GM23338 (cell line): ENCODE measurements around the gene SRRM2. TPM values are rescaled to one million over a fixed set of nuclear protein-coding genes. Genes with fewer than 3 reads are reported as not detected.

ENCODE experiments used
- ATAC-seq: fragments of 200-7000 bp; cut with Tn5 transposase; 3 replicates; pipeline ENCODE4 v1.9.1; 2020
- DNase-seq: peaks from one replicate; pipeline ENCODE4 v3.0.0-alpha.2; 2015; ENCODE audit warnings: low spot score
- H2AFZ ChIP-seq: fragments of 200-600 bp; sonication (generic); 2 replicates; pipeline ENCODE4 v1.8.0; 2016; ENCODE audit warnings: antibody characterized with exemption, mild to moderate bottlenecking, moderate library complexity
- H3F3A ChIP-seq: fragments of 200-600 bp; sonication (generic); replicated peaks from 2 replicates; pipeline ENCODE4 v1.8.0; 2017; ENCODE audit warnings: antibody characterized with exemption, mixed run types, low read depth
- H3K27ac ChIP-seq: fragments of 200-600 bp; sonication (generic); 2 replicates; pipeline ENCODE4 v1.6.1; 2016; ENCODE audit warnings: low read depth
- H3K27me3 ChIP-seq: fragments of 200-600 bp; sonication (generic); 2 replicates; pipeline ENCODE4 v1.8.0; 2016; ENCODE audit warnings: mild to moderate bottlenecking, mixed run types, moderate library complexity; ENCODE audit not compliant: insufficient read depth
- H3K36me3 ChIP-seq: fragments of 200-600 bp; sonication (generic); 2 replicates; pipeline ENCODE4 v1.8.0; 2016; ENCODE audit warnings: mild to moderate bottlenecking; ENCODE audit not compliant: insufficient read depth
- H3K4me1 ChIP-seq: fragments of 200-600 bp; sonication (generic); 2 replicates; pipeline ENCODE4 v1.8.0; 2016; ENCODE audit warnings: mild to moderate bottlenecking, moderate library complexity; ENCODE audit not compliant: insufficient read depth
- H3K4me2 ChIP-seq: fragments of 200-600 bp; sonication (generic); 2 replicates; pipeline ENCODE4 v1.7.1; 2017; ENCODE audit warnings: mixed run types
- H3K4me3 ChIP-seq: fragments of 200-600 bp; sonication (generic); 2 replicates; pipeline ENCODE4 v1.6.1; 2016; ENCODE audit warnings: mixed run types
- H3K79me2 ChIP-seq: fragments of 200-600 bp; sonication (generic); replicated peaks from 2 replicates; pipeline ENCODE4 v1.8.0; 2017; ENCODE audit warnings: mild to moderate bottlenecking; ENCODE audit not compliant: insufficient read depth
- H3K9me2 ChIP-seq: fragments of 200-600 bp; sonication (generic); 2 replicates; pipeline ENCODE4 v1.8.0; 2017; ENCODE audit not compliant: insufficient read depth
- H4K20me1 ChIP-seq: fragments of 200-600 bp; sonication (generic); replicated peaks from 2 replicates; pipeline ENCODE4 v1.8.0; 2017; ENCODE audit warnings: mild to moderate bottlenecking; ENCODE audit not compliant: insufficient read depth
- H3K27ac Mint-ChIP-seq: 2 replicates; pipeline ENCODE4 v1.8.0; 2020; ENCODE audit warnings: inconsistent platforms, mild to moderate bottlenecking, moderate library complexity, mixed read lengths
- H3K27me3 Mint-ChIP-seq: 3 replicates; pipeline ENCODE4 v1.8.0; 2022; ENCODE audit warnings: low read depth, mild to moderate bottlenecking, moderate library complexity, mixed read lengths, inconsistent platforms; ENCODE audit not compliant: insufficient read depth, poor library complexity
- H3K36me3 Mint-ChIP-seq: 3 replicates; pipeline ENCODE4 v1.8.0; 2021; ENCODE audit warnings: low read depth, mild to moderate bottlenecking, inconsistent platforms, moderate library complexity, mixed read lengths
- H3K4me1 Mint-ChIP-seq: 3 replicates; pipeline ENCODE4 v1.8.0; 2020; ENCODE audit warnings: mild to moderate bottlenecking, inconsistent platforms, mixed read lengths
- H3K4me3 Mint-ChIP-seq: 3 replicates; pipeline ENCODE4 v1.8.0; 2021; ENCODE audit warnings: moderate library complexity, mild to moderate bottlenecking, inconsistent platforms, mixed read lengths
- H3K9me3 Mint-ChIP-seq: 3 replicates; pipeline ENCODE4 v1.8.0; 2020; ENCODE audit warnings: moderate library complexity, mild to moderate bottlenecking, inconsistent platforms, mixed read lengths
- CREB1 ChIP-seq: fragments of 250-450 bp; sonication (Bioruptor Pico); IDR thresholded peaks from 2 replicates; pipeline ENCODE4 v1.5.0; 2020; ENCODE audit warnings: low read depth, mild to moderate bottlenecking, moderate library complexity
- EZH2 ChIP-seq: fragments of 200-600 bp; sonication (generic); IDR thresholded peaks from one replicate; pipeline ENCODE4 v1.8.0; 2017; ENCODE audit warnings: antibody characterized with exemption, mild to moderate bottlenecking, low read depth; ENCODE audit not compliant: unreplicated experiment
- JUNB ChIP-seq: IDR thresholded peaks from one replicate; pipeline ENCODE4 v1.6.1; 2016; ENCODE audit warnings: antibody characterized with exemption; ENCODE audit not compliant: unreplicated experiment
- NANOG ChIP-seq: IDR thresholded peaks from 2 replicates; pipeline ENCODE4 v1.6.1; 2016; ENCODE audit warnings: antibody characterized with exemption, borderline replicate concordance
- ZNF114 ChIP-seq: fragments of 250-450 bp; sonication (Bioruptor Pico); IDR thresholded peaks from 2 replicates; pipeline ENCODE4 v1.5.0; 2020; ENCODE audit warnings: mild to moderate bottlenecking, moderate library complexity
- ZNF462 ChIP-seq: fragments of 250-450 bp; sonication (Bioruptor Pico); IDR thresholded peaks from 2 replicates; pipeline ENCODE4 v1.5.0; 2020; ENCODE audit warnings: mild to moderate bottlenecking, moderate library complexity
- polyA plus RNA-seq: library from polyadenylated mRNA; unstranded; fragments of >200 nt; fragmentation: Nextera tagmentation; extraction: Ambion mirVana; gene quantifications from 2 replicates; pipeline ENCODE4 v1.2.1, GENCODE V29; 2016
- total RNA-seq: library from RNA; depleted of rRNA; stranded (reverse); fragments of >200 nt; shearing (Covaris generic); gene quantifications from 2 replicates; pipeline ENCODE4 v1.2.3, GENCODE V29; 2014
- TF ChIP-seq, protein P1 (sequence below): IDR thresholded peaks from 2 replicates; pipeline ENCODE4 v1.6.1; 2016; ENCODE audit warnings: antibody characterized with exemption

Gene SRRM2
- total and polyA plus RNA-seq, 2 experiments from 2014 or later = 308 to 893 TPM

- TF ChIP-seq ZNF462 = no peak
Measured at GRCh38 chr16:2726923-2727322, 25.5 kb upstream of the SRRM2 start (continued).

- H2AFZ ChIP-seq = no peak overlapping the region
- no peak overlapping the region for H3K27ac Mint-ChIP-seq
- no peak overlapping the region for H3K4me2 ChIP-seq
- H4K20me1 ChIP-seq = no peaks in the 10 kb centered on the region
- no peak for TF ChIP-seq ZNF114 (CRISPR knock-in tag)
- TF ChIP-seq, protein P1, sequence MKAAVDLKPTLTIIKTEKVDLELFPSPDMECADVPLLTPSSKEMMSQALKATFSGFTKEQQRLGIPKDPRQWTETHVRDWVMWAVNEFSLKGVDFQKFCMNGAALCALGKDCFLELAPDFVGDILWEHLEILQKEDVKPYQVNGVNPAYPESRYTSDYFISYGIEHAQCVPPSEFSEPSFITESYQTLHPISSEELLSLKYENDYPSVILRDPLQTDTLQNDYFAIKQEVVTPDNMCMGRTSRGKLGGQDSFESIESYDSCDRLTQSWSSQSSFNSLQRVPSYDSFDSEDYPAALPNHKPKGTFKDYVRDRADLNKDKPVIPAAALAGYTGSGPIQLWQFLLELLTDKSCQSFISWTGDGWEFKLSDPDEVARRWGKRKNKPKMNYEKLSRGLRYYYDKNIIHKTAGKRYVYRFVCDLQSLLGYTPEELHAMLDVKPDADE = no peak
- no peak for TF ChIP-seq JUNB
- TF ChIP-seq EZH2 = no peak
- TF ChIP-seq CREB1 (CRISPR knock-in tag) = no peak
- TF ChIP-seq NANOG = no peak
- no peaks in the 10 kb centered on the region for H3K27me3 ChIP-seq
- H3K36me3 Mint-ChIP-seq = no peaks in the 10 kb centered on the region
- 0 out of 2 replicates have a peak, but pooled peaks cover 4% of the 10 kb centered on the region for H3F3A ChIP-seq
- H3K27me3 Mint-ChIP-seq = peaks cover 5% of the 10 kb centered on the region
- H3K4me1 Mint-ChIP-seq = no peaks in the 10 kb centered on the region; the same call in 2 of the 3 replicates
- DNase-seq = no peak
- no peaks in the 10 kb centered on the region for H3K4me1 ChIP-seq
- H3K9me2 ChIP-seq = no peaks in the 10 kb centered on the region
- H3K9me3 Mint-ChIP-seq = no peaks in the 10 kb centered on the region
- H3K27ac ChIP-seq = no peak overlapping the region
- no peak for ATAC-seq
- H3K4me3 Mint-ChIP-seq = no peak overlapping the region
- no peaks in the 10 kb centered on the region for H3K79me2 ChIP-seq
- H3K36me3 ChIP-seq = no peaks in the 10 kb centered on the region
- H3K4me3 ChIP-seq = no peak overlapping the region
Measured at GRCh38 chr16:2728034-2728433, 24.4 kb upstream of the SRRM2 start.
